H1 (cell line): ENCODE data around the gene CDCP1. TPM values are rescaled to one million over a fixed set of nuclear protein-coding genes. Genes with fewer than 3 reads are reported as not detected.

Experiments used
- CTCF ChIA-PET: fragments of 300-600 bp; sonication (Branson Sonifier 250); formaldehyde crosslinking; loops from one replicate; lab custom pipeline; 2021; ENCODE audit not compliant: partially characterized antibody; lab: Charles Lee
- POLR2A ChIA-PET: fragments of 300-600 bp; sonication (Branson Sonifier 250); formaldehyde crosslinking; loops from one replicate; lab custom pipeline; 2021; ENCODE audit warnings: inconsistent platforms; ENCODE audit not compliant: partially characterized antibody; lab: Charles Lee
- DNase-seq, 2 experiments: peaks; one replicate each; pipeline versions ENCODE4 v3.0.0 to v3.0.0-alpha.2; 2010 to 2022; ENCODE audit warnings: low spot score in 2 of 2, low read depth in 1 of 2, mixed read lengths in 1 of 2
- FAIRE-seq: peaks from 2 replicates; lab custom pipeline; 2011; peaks lifted over from hg19 to GRCh38; lab: Jason Lieb, UNC
- H2AFZ ChIP-seq: 2 replicates; pipeline ENCODE4 v1.8.1; 2012; ENCODE audit warnings: low read length, inconsistent platforms
- H2AK5ac ChIP-seq: 2 replicates; pipeline ENCODE4 v1.6.1; 2013; ENCODE audit warnings: low read depth, low read length
- H2BK120ac ChIP-seq: replicated peaks from 2 replicates; pipeline ENCODE3; 2013; ENCODE audit warnings: low read depth, low read length, inconsistent platforms
- H2BK12ac ChIP-seq: 2 replicates; pipeline ENCODE4 v1.6.1; 2013; ENCODE audit warnings: low read depth, low read length
- H2BK15ac ChIP-seq: 2 replicates; pipeline ENCODE4 v1.6.1; 2013; ENCODE audit warnings: low read length
- H2BK20ac ChIP-seq: 2 replicates; pipeline ENCODE4 v1.6.1; 2013; ENCODE audit warnings: low read length
- H2BK5ac ChIP-seq: 2 replicates; pipeline ENCODE4 v1.6.1; 2013; ENCODE audit warnings: low read depth, low read length
- H3K14ac ChIP-seq: 2 replicates; pipeline ENCODE4 v1.6.1; 2013; ENCODE audit warnings: inconsistent platforms; ENCODE audit not compliant: insufficient read length
- H3K18ac ChIP-seq: 2 replicates; pipeline ENCODE4 v1.6.1; 2013; ENCODE audit warnings: low read length; ENCODE audit errors: extremely low read depth
- H3K23ac ChIP-seq: 2 replicates; pipeline ENCODE4 v1.6.1; 2013; ENCODE audit warnings: inconsistent platforms; ENCODE audit not compliant: insufficient read length
- H3K23me2 ChIP-seq: 2 replicates; pipeline ENCODE4 v1.6.1; 2013; ENCODE audit warnings: low read depth, low read length
- H3K27ac ChIP-seq: 2 replicates; pipeline ENCODE4 v1.6.1; 2011; ENCODE audit warnings: low read depth, low read length, inconsistent platforms
- H3K27me3 ChIP-seq, 4 experiments: replicated peaks in 1 of 4; 1 replicate in 1 of 4; 2 replicates in 3 of 4; pipeline versions ENCODE4 v1.6.1 to v1.8.1; 2011 to 2013; ENCODE audit warnings: low read length in 3 of 4, mild to moderate bottlenecking in 3 of 4, inconsistent platforms in 2 of 4, mixed read lengths in 2 of 4, moderate library complexity in 1 of 4; ENCODE audit not compliant: control insufficient read depth in 3 of 4, insufficient read depth in 3 of 4; ENCODE audit errors: extremely low read depth in 1 of 4
- H3K36me3 ChIP-seq, 4 experiments: 2 replicates each; pipeline versions ENCODE4 v1.6.1 to v1.8.1; 2011 to 2013; ENCODE audit warnings: mild to moderate bottlenecking in 4 of 4, low read length in 3 of 4, moderate library complexity in 2 of 4, control low read depth in 1 of 4, inconsistent platforms in 1 of 4; ENCODE audit not compliant: insufficient read depth in 4 of 4, control insufficient read depth in 2 of 4
- H3K4ac ChIP-seq: replicated peaks from 2 replicates; pipeline ENCODE3; 2013; ENCODE audit warnings: low read length, low read depth, mixed read lengths, inconsistent platforms; ENCODE audit not compliant: insufficient read length
- H3K4me1 ChIP-seq, 4 experiments: replicated peaks in 1 of 4; 1 replicate in 1 of 4; 2 replicates in 3 of 4; pipeline versions ENCODE4 v1.6.1 to v1.8.1; 2011 to 2013; ENCODE audit warnings: low read length in 3 of 4, inconsistent platforms in 2 of 4, mixed read lengths in 1 of 4; ENCODE audit not compliant: insufficient read depth in 4 of 4, control insufficient read depth in 3 of 4
- H3K4me2 ChIP-seq, 2 experiments: 2 replicates each; pipeline versions ENCODE4 v1.6.1 to v1.8.1; 2011 to 2013; ENCODE audit warnings: low read depth in 2 of 2, low read length in 2 of 2, control low read depth in 1 of 2, inconsistent platforms in 1 of 2, mild to moderate bottlenecking in 1 of 2; ENCODE audit not compliant: insufficient read depth in 1 of 2
- H3K4me3 ChIP-seq, 4 experiments: fragments of 200-600, 300-600 bp in 1 of 4; sonication (generic), shearing (Covaris generic), sonication (Bioruptor Twin) in 1 of 4; 2 replicates each; pipeline versions ENCODE4 v1.5.1 to v1.8.1; 2011 to 2016; ENCODE audit warnings: low read length in 4 of 4, low read depth in 3 of 4, control low read depth in 2 of 4, inconsistent platforms in 2 of 4, mild to moderate bottlenecking in 2 of 4, mixed read lengths in 1 of 4, moderate library complexity in 1 of 4; ENCODE audit not compliant: insufficient read depth in 2 of 4; ENCODE audit errors: extremely low read depth in 1 of 4
- H3K56ac ChIP-seq: replicated peaks from 2 replicates; pipeline ENCODE3; 2013; ENCODE audit warnings: low read depth, mild to moderate bottlenecking, mixed read lengths, low read length, inconsistent platforms; ENCODE audit not compliant: insufficient read length
- H3K79me1 ChIP-seq: 2 replicates; pipeline ENCODE4 v1.6.1; 2013; ENCODE audit warnings: low read depth, low read length, control low read depth
- H3K79me2 ChIP-seq, 2 experiments: 2 replicates each; pipeline versions ENCODE4 v1.6.1 to v1.8.1; 2012 to 2013; ENCODE audit warnings: low read length in 2 of 2, mild to moderate bottlenecking in 2 of 2, inconsistent platforms in 1 of 2; ENCODE audit not compliant: insufficient read depth in 2 of 2, control insufficient read depth in 1 of 2
- H3K9ac ChIP-seq, 4 experiments: replicated peaks in 1 of 4; 1 replicate in 1 of 4; 2 replicates in 3 of 4; pipeline versions ENCODE4 v1.6.1 to v1.8.1; 2011 to 2013; ENCODE audit warnings: low read depth in 3 of 4, low read length in 3 of 4, control low read depth in 2 of 4, mild to moderate bottlenecking in 2 of 4, moderate library complexity in 2 of 4, inconsistent platforms in 1 of 4; ENCODE audit errors: extremely low read depth in 1 of 4
- H3K9me3 ChIP-seq, 2 experiments: 2 replicates each; pipeline versions ENCODE4 v1.6.1 to v1.8.1; 2012 to 2013; ENCODE audit warnings: mild to moderate bottlenecking in 2 of 2, moderate library complexity in 2 of 2, control low read depth in 1 of 2, inconsistent platforms in 1 of 2, low read depth in 1 of 2, low read length in 1 of 2, mixed read lengths in 1 of 2; ENCODE audit not compliant: insufficient read depth in 2 of 2
- H4K20me1 ChIP-seq, 2 experiments: replicated peaks in 1 of 2; 2 replicates each; pipeline versions ENCODE3 to v1.8.1; 2011 to 2013; ENCODE audit warnings: inconsistent platforms in 2 of 2, low read length in 2 of 2, mild to moderate bottlenecking in 1 of 2; ENCODE audit not compliant: insufficient read depth in 2 of 2, control insufficient read depth in 1 of 2
- H4K5ac ChIP-seq: 2 replicates; pipeline ENCODE4 v1.6.1; 2013; ENCODE audit warnings: low read length, low read depth, mixed read lengths, inconsistent platforms; ENCODE audit not compliant: insufficient read length
- H4K8ac ChIP-seq: 2 replicates; pipeline ENCODE4 v1.8.0; 2013; ENCODE audit warnings: mild to moderate bottlenecking, moderate library complexity, low read length, inconsistent platforms; ENCODE audit not compliant: insufficient read depth; ENCODE audit errors: extremely low read depth
- H4K91ac ChIP-seq: replicated peaks from 2 replicates; pipeline ENCODE3; 2013; ENCODE audit warnings: low read length, mixed read lengths, inconsistent platforms; ENCODE audit not compliant: insufficient read length
- HDAC2 ChIP-seq, 2 experiments: fragments of 300-600 bp in 1 of 2; sonication (generic) in 1 of 2; IDR thresholded peaks; 2 replicates each; pipeline ENCODE4 v1.6.1; 2011 to 2012; ENCODE audit warnings: low read depth in 2 of 2, low read length in 2 of 2, mild to moderate bottlenecking in 2 of 2, moderate library complexity in 2 of 2, borderline replicate concordance in 1 of 2, inconsistent platforms in 1 of 2
- KDM1A ChIP-seq: fragments of 200-600, 300-600 bp; sonication (generic); IDR thresholded peaks from 2 replicates; pipeline ENCODE4 v1.7.1; 2016; ENCODE audit warnings: mild to moderate bottlenecking, low read length, borderline replicate concordance
- POLR2AphosphoS5 ChIP-seq: IDR thresholded peaks from 2 replicates; pipeline ENCODE4 v1.6.1; 2011; ENCODE audit warnings: low read depth, low read length
- polyA plus RNA-seq, 7 experiments: library from polyadenylated mRNA; depleted of rRNA in 3 of 7; stranded (reverse) in 5 of 7; unstranded in 2 of 7; fragments of >200 nt in 5 of 7; fragments of 200-250 nt in 2 of 7; gene quantifications; 1 replicate in 5 of 7; 2 replicates in 1 of 7; 4 replicates in 1 of 7; pipeline versions ENCODE4 v1.2.1 to v1.2.3, GENCODE V29; 2011 to 2013; ENCODE audit warnings: missing spikeins in 2 of 7, mixed read lengths in 2 of 7
- total RNA-seq: library from RNA; stranded (reverse); fragmentation: NEBNext Ultra II Directional; extraction: Animal tissue kit (Norgen Biotek cat#: 25700); gene quantifications from 2 replicates; pipeline ENCODE4 v1.2.1, GENCODE V29; 2021

Gene CDCP1
- total and polyA plus RNA-seq, 2 of the 8 experiments (the other 6 are each of a cell fraction or from before 2014, with no cell fraction given): 10.0 to 23.3 TPM

DNA sequence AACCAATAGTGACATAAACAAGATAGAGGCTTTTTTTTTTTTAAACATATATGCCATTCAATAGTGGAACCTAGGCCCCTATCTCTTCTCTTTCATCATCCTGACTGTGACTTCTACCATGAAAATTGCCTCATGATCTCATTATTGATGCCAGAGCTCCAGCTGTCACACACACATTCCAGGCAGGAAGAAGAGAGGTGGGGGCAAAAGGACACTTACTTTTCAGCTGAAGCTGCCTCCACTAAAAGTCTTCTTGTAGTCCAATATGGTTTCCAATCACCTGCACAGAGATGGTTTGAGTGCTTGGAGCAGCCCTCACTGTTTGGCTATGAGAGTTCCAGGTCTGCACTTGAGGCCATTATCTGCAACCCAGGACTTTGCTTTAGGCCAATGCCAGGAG, 75.1 kb downstream of the CDCP1 start:
- Histone ChIP-seq H3K79me2 (no peaks in the 10 kb centered on the region), H3K4me1 (no peaks in the 10 kb centered on the region), H2BK5ac (no peak overlapping the region), H3K4ac (no peak overlapping the region), H4K5ac (no peak overlapping the region), H3K79me1 (no peaks in the 10 kb centered on the region), H4K20me1 (no peaks in the 10 kb centered on the region), H2BK120ac (no peak overlapping the region), H4K91ac (no peak overlapping the region), H2BK15ac (no peak overlapping the region), H3K18ac (no peak overlapping the region), H3K36me3 (no peaks in the 10 kb centered on the region), H3K9me3 (no peaks in the 10 kb centered on the region), H2AK5ac (no peak overlapping the region), H4K8ac (no peak overlapping the region), H2AFZ (no peak overlapping the region), H3K27me3 (no peaks in the 10 kb centered on the region), H3K4me3 (no peak overlapping the region), H3K56ac (no peak overlapping the region), H3K4me2 (no peak overlapping the region), H3K27ac (no peak overlapping the region), H3K9ac (no peak overlapping the region)
- FAIRE-seq (no peak), DNase-seq (no peak)
- CTCF ChIA-PET: interaction anchor here (0.7 to 1.4 kb wide), 5 partner anchors 9 to 589 kb away, joined by 3 to 4 read pairs (median 3); no protein-coding TSS in a partner anchor
- no peak for TF ChIP-seq POLR2AphosphoS5
- TF ChIP-seq KDM1A: peak; percentile 77; the same call in 1 of the 2 replicates
- TF ChIP-seq HDAC2 (IDR thresholded peaks at IDR 0.05; ENCODE audit: borderline replicate concordance in 1 of 2, low read depth in 2 of 2, low read length in 2 of 2): 0 out of 4 replicates have a peak, but pooled peaks of 1 of the 2 experiments have one; percentile 31
- TF ChIP-seq, all 59 proteins: peak for 2
- POLR2A ChIA-PET: interaction anchor here (2.0 kb wide), 1 partner anchor 16 kb away, joined by 4 read pairs; no protein-coding TSS in a partner anchor
- Histone ChIP-seq H3K23ac (no peak overlapping the region), H3K23me2 (no peaks in the 10 kb centered on the region), H2BK20ac (no peak overlapping the region), H2BK12ac (no peak overlapping the region), H3K14ac (no peak overlapping the region)
